Activated CD4-positive, alpha-beta T cell treated with anti-CD3 and anti-CD28 coated beads for 36 hours (primary cell): ENCODE measurements around the gene ADAMTS10. TPM values are rescaled to one million over a fixed set of nuclear protein-coding genes. Genes with fewer than 3 reads are reported as not detected.
A peak's percentile ranks its signal among the peaks of the same experiment; 100 is the strongest.
"Not testable (repeated sequence)": the region's sequence is repeated elsewhere in the genome, so short reads cannot be mapped to it uniquely, and the experiment has no call there.

ENCODE experiments used
- ATAC-seq: fragments of 200-7000 bp; cut with Tn5 transposase; one replicate; pipeline ENCODE4 v1.10.0; 2021; ENCODE audit warnings: mild to moderate bottlenecking, moderate library complexity
- CTCF ChIA-PET: fragments of 350-600 bp; sonication (Branson Sonifier 250); formaldehyde crosslinking; loops from one replicate; lab custom pipeline; 2021; ENCODE audit warnings: antibody characterized with exemption; lab: Charles Lee
- POLR2A ChIA-PET: fragments of 350-600 bp; sonication (Branson Sonifier 250); formaldehyde crosslinking; loops from one replicate; lab custom pipeline; 2021; ENCODE audit warnings: antibody characterized with exemption, inconsistent platforms; lab: Charles Lee
- DNase-seq: peaks from one replicate; pipeline ENCODE4 v3.0.0-alpha.2; 2020
- H3K27ac Mint-ChIP-seq: one replicate; pipeline ENCODE4 v1.8.0; 2021; ENCODE audit warnings: mixed read lengths
- H3K27me3 Mint-ChIP-seq: one replicate; pipeline ENCODE4 v1.8.0; 2021; ENCODE audit warnings: mixed read lengths
- H3K36me3 Mint-ChIP-seq: one replicate; pipeline ENCODE4 v1.8.0; 2021; ENCODE audit warnings: low read depth, mixed read lengths
- H3K4me1 Mint-ChIP-seq: one replicate; pipeline ENCODE4 v1.8.0; 2021; ENCODE audit warnings: mixed read lengths
- H3K4me3 Mint-ChIP-seq: one replicate; pipeline ENCODE4 v1.8.0; 2021; ENCODE audit warnings: mild to moderate bottlenecking, moderate library complexity, mixed read lengths
- H3K9me3 Mint-ChIP-seq: one replicate; pipeline ENCODE4 v1.8.0; 2021; ENCODE audit warnings: low read depth, mixed read lengths
- intact Hi-C, 2 experiments: fragments of 100-400 bp; cut with DNase I in 1 of 2; cut with micrococcal nuclease in 1 of 2; formaldehyde crosslinking; loops; one replicate each; pipeline versions ENCODE4 v1.14.2 to v1.15.1; 2022 to 2024; cut with DNase I, micrococcal nuclease
- total RNA-seq, 2 experiments: library from RNA; stranded (reverse); gene quantifications; one replicate each; pipeline ENCODE4 v1.2.3, GENCODE V29; 2021

Gene ADAMTS10
- total RNA-seq, 2 experiments from 2014 or later = 4.5 to 5.0 TPM

- ChIA-PET POLR2A (interaction anchor here (0.7 kb wide), 1 partner anchor 21 kb away, joined by 4 read pairs; no protein-coding TSS in a partner anchor), CTCF (interaction anchor here (1.0 kb wide), 1 partner anchor 43 kb away, joined by 3 read pairs; no protein-coding TSS in a partner anchor)
- H3K27ac Mint-ChIP-seq = no peak overlapping the region
- H3K4me3 Mint-ChIP-seq = no peak overlapping the region
- DNase-seq = no peak
- H3K9me3 Mint-ChIP-seq = peaks cover 6% of the 10 kb centered on the region
- no peak for ATAC-seq
- no peaks in the 10 kb centered on the region for H3K36me3 Mint-ChIP-seq
- peaks cover 6% of the 10 kb centered on the region for H3K27me3 Mint-ChIP-seq
- H3K4me1 Mint-ChIP-seq = peaks cover 3% of the 10 kb centered on the region
- intact Hi-C loops = no loop called here
Measured at GRCh38 chr19:8640402-8641004, 30.0 kb upstream of the ADAMTS10 start.

GRCh38 chr19:8639821-8640401 is 29.4 kb upstream of the ADAMTS10 start:
- DNase-seq = no peak
- Mint-ChIP-seq H3K9me3 (peaks cover 6% of the 10 kb centered on the region), H3K27me3 (peaks cover 6% of the 10 kb centered on the region), H3K4me3 (no peak overlapping the region), H3K4me1 (peaks cover 3% of the 10 kb centered on the region), H3K36me3 (no peaks in the 10 kb centered on the region), H3K27ac (no peak overlapping the region)
- ChIA-PET POLR2A (interaction anchor here (0.7 kb wide), 1 partner anchor 21 kb away, joined by 4 read pairs; no protein-coding TSS in a partner anchor), CTCF (interaction anchor here (0.8 to 1.0 kb wide), 2 partner anchors 43 to 59 kb away, joined by 3 to 7 read pairs; no protein-coding TSS in a partner anchor)
- intact Hi-C loops = no loop called here
- ATAC-seq = no peak

- Mint-ChIP-seq H3K36me3 (no peaks in the 10 kb centered on the region), H3K4me1 (peaks cover 3% of the 10 kb centered on the region), H3K27ac (no peak overlapping the region), H3K27me3 (peaks cover 6% of the 10 kb centered on the region), H3K4me3 (no peak overlapping the region), H3K9me3 (peaks cover 6% of the 10 kb centered on the region)
- no peak for ATAC-seq
- CTCF ChIA-PET = interaction anchor here (0.7 to 1.1 kb wide), 2 partner anchors 57 to 215 kb away, joined by 3 read pairs; no protein-coding TSS in a partner anchor
- intact Hi-C loops = no loop called here
- POLR2A ChIA-PET = interaction anchor here (0.7 kb wide), 1 partner anchor 350 kb away, joined by 4 read pairs; no protein-coding TSS in a partner anchor
- peak; percentile 27 for DNase-seq
Measured at GRCh38 chr19:8638078-8638619, 27.6 kb upstream of the ADAMTS10 start.

GRCh38 chr19:8637070-8637469 is 26.6 kb upstream of the ADAMTS10 start:
- intact Hi-C loops, DNase-seq, H3K36me3 Mint-ChIP-seq, H3K27ac Mint-ChIP-seq, H3K9me3 Mint-ChIP-seq, ATAC-seq, H3K4me1 Mint-ChIP-seq, H3K27me3 Mint-ChIP-seq, H3K4me3 Mint-ChIP-seq: not testable (repeated sequence)
- ChIA-PET CTCF (interaction anchor here (0.7 to 1.1 kb wide), 2 partner anchors 56 to 213 kb away, joined by 3 read pairs; no protein-coding TSS in a partner anchor), POLR2A (interaction anchor here (0.6 kb wide), 1 partner anchor 179 kb away, joined by 3 read pairs; no protein-coding TSS in a partner anchor)

GRCh38 chr19:8635422-8635821 is 24.9 kb upstream of the ADAMTS10 start:
- H3K4me3 Mint-ChIP-seq = no peak overlapping the region
- no peak overlapping the region for H3K27ac Mint-ChIP-seq
- H3K36me3 Mint-ChIP-seq = no peaks in the 10 kb centered on the region
- ATAC-seq (no peak), DNase-seq (no peak)
- intact Hi-C loops = no loop called here
- peaks cover 3% of the 10 kb centered on the region for H3K4me1 Mint-ChIP-seq
- H3K27me3 Mint-ChIP-seq = peaks cover 4% of the 10 kb centered on the region
- POLR2A ChIA-PET = no interaction called here
- CTCF ChIA-PET = interaction anchor here (1.0 kb wide), 1 partner anchor 57 kb away, joined by 4 read pairs; no protein-coding TSS in a partner anchor
- H3K9me3 Mint-ChIP-seq = no peaks in the 10 kb centered on the region

GRCh38 chr19:8631425-8631819 is 20.9 kb upstream of the ADAMTS10 start:
- Mint-ChIP-seq H3K4me3 (no peak overlapping the region), H3K27ac (no peak overlapping the region), H3K27me3 (no peaks in the 10 kb centered on the region), H3K36me3 (no peaks in the 10 kb centered on the region), H3K9me3 (no peaks in the 10 kb centered on the region), H3K4me1 (no peaks in the 10 kb centered on the region)
- POLR2A ChIA-PET = no interaction called here
- DNase-seq (no peak), ATAC-seq (no peak)
- CTCF ChIA-PET = interaction anchor here (1.5 kb wide), 1 partner anchor 10 kb away, joined by 7 read pairs; no protein-coding TSS in a partner anchor
- intact Hi-C loops = no loop called here

- no peaks in the 10 kb centered on the region for H3K4me1 Mint-ChIP-seq
- ChIA-PET CTCF (interaction anchor here (1.5 kb wide), 1 partner anchor 11 kb away, joined by 7 read pairs; no protein-coding TSS in a partner anchor), POLR2A (no interaction called here)
- intact Hi-C loops = no loop called here
- no peaks in the 10 kb centered on the region for H3K9me3 Mint-ChIP-seq
- DNase-seq (no peak), ATAC-seq (no peak)
- no peaks in the 10 kb centered on the region for H3K27me3 Mint-ChIP-seq
- H3K36me3 Mint-ChIP-seq = no peaks in the 10 kb centered on the region
- no peak overlapping the region for H3K27ac Mint-ChIP-seq
- H3K4me3 Mint-ChIP-seq = no peak overlapping the region
Measured at GRCh38 chr19:8630796-8631424, 20.4 kb upstream of the ADAMTS10 start.

GRCh38 chr19:8629996-8630683 is 19.6 kb upstream of the ADAMTS10 start, which contains the start of gene NFILZ:
NFILZ (plus strand) TSS chr19:8630633; CDS start chr19:8676766, 46,133 bp downstream.
- ChIA-PET CTCF (interaction anchor here (0.6 to 1.5 kb wide), 3 partner anchors 12 to 73 kb away, joined by 3 to 7 read pairs (median 3); no protein-coding TSS in a partner anchor), POLR2A (interaction anchor here (0.6 kb wide), 1 partner anchor 457 kb away, joined by 5 read pairs; no protein-coding TSS in a partner anchor)
- Mint-ChIP-seq H3K4me1 (no peaks in the 10 kb centered on the region), H3K36me3 (no peaks in the 10 kb centered on the region), H3K27me3 (no peaks in the 10 kb centered on the region), H3K4me3 (no peak within 1 kb of the TSS), H3K27ac (no peak within 1 kb of the TSS), H3K9me3 (no peaks in the 10 kb centered on the region)
- DNase-seq (no peak), ATAC-seq (no peak)
- intact Hi-C loops = no loop called here

GRCh38 chr19:8629184-8629583 is 18.7 kb upstream of the ADAMTS10 start:
- ChIA-PET POLR2A (no interaction called here), CTCF (no interaction called here)
- intact Hi-C loops = no loop called here
- DNase-seq (no peak), ATAC-seq (no peak)
- Mint-ChIP-seq H3K4me3 (no peak overlapping the region), H3K36me3 (no peaks in the 10 kb centered on the region), H3K9me3 (no peaks in the 10 kb centered on the region), H3K4me1 (no peaks in the 10 kb centered on the region), H3K27ac (no peak overlapping the region), H3K27me3 (no peaks in the 10 kb centered on the region)

GRCh38 chr19:8626842-8627241 is 16.3 kb upstream of the ADAMTS10 start:
- ATAC-seq (no peak), DNase-seq (no peak)
- intact Hi-C loops = no loop called here
- no peak overlapping the region for H3K27ac Mint-ChIP-seq
- CTCF ChIA-PET = interaction anchor here (0.6 kb wide), 1 partner anchor 230 kb away, joined by 4 read pairs; no protein-coding TSS in a partner anchor
- H3K36me3 Mint-ChIP-seq = no peaks in the 10 kb centered on the region
- POLR2A ChIA-PET = no interaction called here
- no peaks in the 10 kb centered on the region for H3K9me3 Mint-ChIP-seq
- no peak overlapping the region for H3K4me3 Mint-ChIP-seq
- H3K27me3 Mint-ChIP-seq = no peaks in the 10 kb centered on the region
- no peaks in the 10 kb centered on the region for H3K4me1 Mint-ChIP-seq
